Forelimb muscle (tissue), 1 donor: ENCODE data around the gene SVOPL. TPM values are rescaled to one million over a fixed set of nuclear protein-coding genes. Genes with fewer than 3 reads are reported as not detected.

ENCODE experiments used
- DNase-seq: peaks from one replicate; pipeline ENCODE4 v3.0.0-alpha.2; 2013; ENCODE audit warnings: low read depth
- polyA plus RNA-seq: library from polyadenylated mRNA; unstranded; fragments of 120-200 nt; gene quantifications from one replicate; pipeline ENCODE4 v1.2.1, GENCODE V29; 2013; ENCODE audit not compliant: insufficient read length

SVOPL gene
- polyA plus RNA-seq, 1 donor, result not detected

DNA sequence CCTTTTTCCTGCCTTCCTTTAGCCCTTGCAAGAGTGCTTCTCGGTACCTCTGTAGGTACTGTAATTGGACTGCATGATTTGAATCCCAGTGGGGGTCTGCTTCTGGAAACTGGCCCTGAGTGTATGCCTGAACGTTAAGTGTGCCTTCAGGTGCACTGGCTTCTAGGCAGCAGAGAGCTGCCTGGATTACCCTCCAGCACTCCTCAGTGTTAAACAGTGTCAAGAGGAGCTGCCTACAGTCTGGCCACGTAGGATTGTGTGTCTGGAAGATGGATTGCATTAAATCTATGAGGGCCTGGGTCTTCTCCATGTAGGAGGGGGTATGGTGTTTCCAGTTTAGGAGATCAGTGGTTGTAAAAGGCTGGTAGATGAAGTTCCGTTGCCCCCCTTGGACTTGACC lies 137.4 kb downstream of the SVOPL start:
- no peak for DNase-seq

- DNase-seq, result no peak
Measured at GRCh38 chr7:138559448-138559847, 141.7 kb downstream of the SVOPL start.

DNA sequence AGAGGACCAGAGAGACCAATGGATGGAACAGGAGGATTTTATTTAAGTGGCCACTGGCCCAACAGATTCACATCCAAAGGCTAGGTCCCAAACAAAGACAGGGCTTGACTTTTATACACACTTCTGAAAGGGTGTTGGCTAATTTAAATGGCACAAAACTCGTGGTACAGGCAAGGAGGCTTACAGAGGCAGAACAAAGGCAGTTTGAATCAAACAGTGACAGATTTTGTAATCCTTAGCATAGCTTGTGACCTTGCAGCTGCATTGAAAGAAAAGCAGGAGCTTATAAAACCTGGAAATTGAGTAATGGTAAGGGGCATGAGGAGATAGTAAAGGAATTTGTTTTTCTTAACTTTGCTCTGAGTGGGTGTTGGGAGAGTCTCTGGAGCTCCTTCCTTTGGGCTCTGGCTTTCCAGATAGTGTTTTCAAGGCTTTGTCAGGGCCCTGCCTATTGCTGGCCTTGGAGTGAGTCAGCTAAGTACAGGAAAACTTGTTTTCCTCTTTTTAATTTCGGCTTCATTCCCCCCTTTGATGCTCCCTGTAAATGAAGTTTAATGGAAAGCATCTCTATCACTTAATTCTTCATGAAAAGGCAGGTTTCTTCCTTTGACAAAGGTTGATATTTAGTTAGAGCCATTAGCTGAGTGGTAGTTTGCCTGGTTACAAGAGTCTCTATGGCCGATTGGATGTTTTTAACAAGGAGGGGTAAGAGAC lies 144.2 kb downstream of the SVOPL start:
- no peak for DNase-seq

- no peak for DNase-seq
Measured at GRCh38 chr7:138555684-138556083, 145.5 kb downstream of the SVOPL start.

- DNase-seq, result no peak
Measured at GRCh38 chr7:138554674-138555073, 146.5 kb downstream of the SVOPL start.

DNA sequence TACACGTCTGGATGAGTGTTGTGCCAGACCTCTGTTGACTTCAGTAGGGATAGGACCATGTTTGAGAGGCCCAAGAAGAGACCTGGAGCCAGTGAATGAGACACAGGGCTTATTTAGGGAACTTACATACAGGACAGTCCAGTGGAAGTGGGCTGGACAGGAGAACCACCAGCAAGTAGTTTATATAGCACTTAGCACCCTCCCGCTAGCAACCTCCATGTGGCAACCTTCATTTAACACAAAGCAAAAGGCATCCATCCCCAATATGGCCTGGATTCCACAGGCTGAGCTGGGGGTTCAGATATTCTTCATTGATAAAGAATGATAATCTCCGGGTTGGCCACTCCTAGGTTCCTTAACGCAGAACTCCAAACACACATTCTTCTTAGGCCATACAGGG lies 147.4 kb downstream of the SVOPL start:
- DNase-seq, result no peak

- no peak for DNase-seq
Measured at GRCh38 chr7:138551102-138551501, 150.1 kb downstream of the SVOPL start.

DNA sequence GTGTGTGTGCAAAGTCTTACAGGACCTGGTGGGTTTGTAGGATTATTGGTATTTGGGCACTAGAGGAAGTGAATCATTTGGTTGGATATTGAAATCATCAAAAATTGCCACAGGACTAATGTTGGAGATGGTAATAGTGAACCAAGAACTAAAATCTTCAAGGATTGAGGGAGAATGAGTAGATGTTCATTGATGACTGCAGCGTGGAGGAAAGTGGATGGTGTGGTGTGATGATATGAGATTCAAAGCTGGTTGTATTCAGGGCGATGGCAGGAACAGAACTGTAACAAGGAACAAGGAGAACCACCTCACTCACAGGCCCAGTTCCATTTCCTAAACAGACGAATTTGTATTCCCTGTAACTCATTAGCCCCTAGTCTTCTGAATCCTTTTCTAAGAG lies 150.8 kb downstream of the SVOPL start:
- no peak for DNase-seq

- no peak for DNase-seq
Measured at GRCh38 chr7:138549082-138549481, 152.1 kb downstream of the SVOPL start.

- DNase-seq, result no peak
Measured at GRCh38 chr7:138546829-138547228, 154.3 kb downstream of the SVOPL start.

GRCh38 chr7:138546064-138546619 lies 155.0 kb downstream of the SVOPL start:
- DNase-seq, result no peak

GRCh38 chr7:138545123-138545522 lies 156.0 kb downstream of the SVOPL start:
- DNase-seq, result no peak

Other genes with a start within 250 kb of the SVOPL start
- 25.3 TPM for gene TRIM24, start 241.1 kb downstream of the SVOPL start, polyA plus RNA-seq
- gene TMEM213, start 96.6 kb upstream of the SVOPL start, polyA plus RNA-seq, result 0.09 TPM
- gene ATP6V0A4, start 96.8 kb upstream of the SVOPL start, polyA plus RNA-seq, result not detected